Liver (tissue), 9 donors: ENCODE measurements around the gene ATP2A3. TPM values are rescaled to one million over a fixed set of nuclear protein-coding genes. Genes with fewer than 3 reads are reported as not detected.
"Not testable (repeated sequence)": the region's sequence is repeated elsewhere in the genome, so short reads cannot be mapped to it uniquely, and the experiment has no call there.

ENCODE experiments used
- DNase-seq: peaks from one replicate; pipeline ENCODE4 v3.0.0-alpha.2; 2017; ENCODE audit warnings: low spot score
- H3K27ac ChIP-seq, 2 donors: one replicate each; pipeline ENCODE4 v1.7.0; 2013; ENCODE audit warnings: inconsistent platforms in 2 of 2, low read length in 2 of 2, control low read depth in 1 of 2, low read depth in 1 of 2, mild to moderate bottlenecking in 1 of 2
- H3K27me3 ChIP-seq, 4 donors: one replicate each; pipeline versions ENCODE4 v1.6.1 to v1.7.0; 2013; ENCODE audit warnings: low read length in 3 of 4, inconsistent platforms in 1 of 4, mild to moderate bottlenecking in 1 of 4, moderate library complexity in 1 of 4; ENCODE audit not compliant: control insufficient read depth in 4 of 4, insufficient read depth in 4 of 4
- H3K36me3 ChIP-seq, 4 donors: one replicate each; pipeline versions ENCODE4 v1.6.1 to v1.7.0; 2013; ENCODE audit warnings: low read length in 3 of 4, mild to moderate bottlenecking in 3 of 4, low read depth in 1 of 4, moderate library complexity in 1 of 4; ENCODE audit not compliant: control insufficient read depth in 4 of 4, insufficient read depth in 3 of 4
- H3K4me1 ChIP-seq, 4 donors: one replicate each; pipeline versions ENCODE4 v1.6.1 to v1.7.0; 2013; ENCODE audit warnings: low read length in 3 of 4, mild to moderate bottlenecking in 3 of 4, moderate library complexity in 1 of 4; ENCODE audit not compliant: control insufficient read depth in 4 of 4, insufficient read depth in 4 of 4
- H3K4me3 ChIP-seq, 3 donors: one replicate each; pipeline versions ENCODE4 v1.6.1 to v1.7.0; 2013; ENCODE audit warnings: low read length in 3 of 3, control low read depth in 1 of 3, low read depth in 1 of 3, mild to moderate bottlenecking in 1 of 3
- H3K9ac ChIP-seq, 2 donors: one replicate each; pipeline ENCODE4 v1.7.0; 2013; ENCODE audit warnings: low read length in 2 of 2, mild to moderate bottlenecking in 2 of 2, moderate library complexity in 2 of 2, control low read depth in 1 of 2, low read depth in 1 of 2
- H3K9me3 ChIP-seq, 4 donors: one replicate each; pipeline versions ENCODE4 v1.6.1 to v1.7.0; 2013; ENCODE audit warnings: low read length in 3 of 4; ENCODE audit not compliant: control insufficient read depth in 4 of 4
- ATF3 ChIP-seq: IDR thresholded peaks from 2 replicates; pipeline ENCODE4 v1.6.1; 2016; ENCODE audit warnings: antibody characterized with exemption
- CTCF ChIP-seq: fragments of 150-350 bp; IDR thresholded peaks from 2 replicates; pipeline ENCODE4 v1.5.1; 2017; ENCODE audit warnings: improper control_type of control experiment, low read depth, low read length; ENCODE audit not compliant: missing input control
- EGR1 ChIP-seq, 2 donors: IDR thresholded peaks; 2 replicates each; pipeline ENCODE4 v1.6.1; 2016 to 2018; ENCODE audit warnings: antibody characterized with exemption in 2 of 2, low read depth in 2 of 2
- FOXA1 ChIP-seq: IDR thresholded peaks from 2 replicates; pipeline ENCODE4 v1.6.1; 2016; ENCODE audit warnings: antibody characterized with exemption
- FOXA2 ChIP-seq: IDR thresholded peaks from 2 replicates; pipeline ENCODE4 v1.6.1; 2016; ENCODE audit warnings: antibody characterized with exemption
- GABPA ChIP-seq, 2 donors: IDR thresholded peaks in 1 of 2; conservative IDR thresholded peaks in 1 of 2; 2 replicates each; pipeline ENCODE4 v1.6.1; 2016; ENCODE audit warnings: antibody characterized with exemption in 2 of 2, mild to moderate bottlenecking in 1 of 2, moderate library complexity in 1 of 2
- HNF4A ChIP-seq, 2 donors: conservative IDR thresholded peaks; 2 replicates each; pipeline ENCODE4 v1.6.1; 2016; ENCODE audit warnings: antibody characterized with exemption in 2 of 2, mild to moderate bottlenecking in 2 of 2
- HNF4G ChIP-seq: IDR thresholded peaks from 2 replicates; pipeline ENCODE4 v1.6.1; 2016; ENCODE audit warnings: antibody characterized with exemption
- MAX ChIP-seq: IDR thresholded peaks from 2 replicates; pipeline ENCODE4 v1.6.1; 2016; ENCODE audit warnings: antibody characterized with exemption
- NR2F2 ChIP-seq: IDR thresholded peaks from 2 replicates; pipeline ENCODE4 v1.6.1; 2016; ENCODE audit warnings: antibody characterized with exemption
- RAD21 ChIP-seq, 2 donors: IDR thresholded peaks; 2 replicates each; pipeline ENCODE4 v1.6.1; 2016; ENCODE audit warnings: antibody characterized with exemption in 2 of 2, mild to moderate bottlenecking in 2 of 2
- REST ChIP-seq: IDR thresholded peaks from 2 replicates; pipeline ENCODE4 v1.6.1; 2016; ENCODE audit warnings: antibody characterized with exemption, mild to moderate bottlenecking
- RXRA ChIP-seq, 2 donors: IDR thresholded peaks; 2 replicates each; pipeline ENCODE4 v1.6.1; 2017 to 2018; ENCODE audit warnings: antibody characterized with exemption in 2 of 2, mild to moderate bottlenecking in 1 of 2
- SP1 ChIP-seq: IDR thresholded peaks from 2 replicates; pipeline ENCODE4 v1.6.1; 2018; ENCODE audit warnings: antibody characterized with exemption, mild to moderate bottlenecking
- TAF1 ChIP-seq: conservative IDR thresholded peaks from 2 replicates; pipeline ENCODE4 v1.6.1; 2016; ENCODE audit warnings: antibody characterized with exemption, mild to moderate bottlenecking
- YY1 ChIP-seq: IDR thresholded peaks from 2 replicates; pipeline ENCODE4 v1.6.1; 2016; ENCODE audit warnings: antibody characterized with exemption, mild to moderate bottlenecking
- ZBTB33 ChIP-seq: IDR thresholded peaks from 2 replicates; pipeline ENCODE4 v1.6.1; 2016; ENCODE audit warnings: antibody characterized with exemption
- WGBS: extraction: QIAGEN DNeasy Blood & Tissue Kit; methylation state at CpG from one replicate; pipeline ENCODE4 v1.1.7; 2013; 5-methylcytosine and 5-hydroxymethylcytosine counted together
- polyA plus RNA-seq, 2 donors: library from polyadenylated mRNA; stranded (reverse) in 1 of 2; unstranded in 1 of 2; fragments of 200-250 nt in 1 of 2; fragments of >200 nt in 1 of 2; fragmentation: Nextera tagmentation in 1 of 2; extraction: Ambion mirVana in 1 of 2; gene quantifications; one replicate each; pipeline versions ENCODE4 v1.2.1 to v1.2.3, GENCODE V29; 2013 to 2015
- total RNA-seq, 2 donors: library from RNA; depleted of rRNA; stranded (reverse); fragments of >200 nt; gene quantifications; one replicate each; pipeline ENCODE4 v1.2.3, GENCODE V29; 2014
- donor health status: healthy.
- donor health status: healthy.
- donor health status: healthy.
- donor health status: healthy.
- donor health status: healthy.

The ATP2A3 gene
- total and polyA plus RNA-seq, 4 donors = 1.4 to 17.1 (median 3.2) TPM

- peaks cover 0 to 3% (median 0%) of the 10 kb centered on the region in 4 donors for H3K4me1 ChIP-seq
- 75% methylated on average over 3 of the region's 3 CpGs for WGBS
- H3K27ac ChIP-seq = no peak overlapping the region
- no peak overlapping the region for H3K9ac ChIP-seq
- H3K4me3 ChIP-seq = no peak overlapping the region
- TF ChIP-seq SP1 = no peak
- no peak for TF ChIP-seq ZBTB33
- TF ChIP-seq CTCF = no peak
- no peak for TF ChIP-seq RAD21 (IDR thresholded peaks at IDR 0.05)
- no peak for TF ChIP-seq REST
- no peak for TF ChIP-seq FOXA1
- TF ChIP-seq FOXA2 = no peak
- no peak for TF ChIP-seq HNF4A (conservative IDR thresholded peaks at IDR 0.05)
- TF ChIP-seq EGR1 (IDR thresholded peaks at IDR 0.05; ENCODE audit: low read depth in 2 of 2) = no peak
- no peak for TF ChIP-seq MAX
- no peak for TF ChIP-seq YY1
- TF ChIP-seq TAF1 = no peak
- TF ChIP-seq NR2F2 = no peak
- no peak for TF ChIP-seq HNF4G
- TF ChIP-seq ATF3 = no peak
- TF ChIP-seq GABPA (IDR thresholded peaks at IDR 0.05 in 1 of 2, conservative IDR thresholded peaks at IDR 0.05 in 1 of 2) = no peak
- no peak for TF ChIP-seq RXRA (IDR thresholded peaks at IDR 0.05)
- no peak for DNase-seq
- no peaks in the 10 kb centered on the region for H3K27me3 ChIP-seq
- no peaks in the 10 kb centered on the region for H3K36me3 ChIP-seq
- H3K9me3 ChIP-seq = no peaks in the 10 kb centered on the region
Observed at GRCh38 chr17:3949418-3949817, 14.8 kb downstream of the ATP2A3 start.

GRCh38 chr17:3948551-3948950 is 15.7 kb downstream of the ATP2A3 start:
- H3K4me3 ChIP-seq, DNase-seq, H3K4me1 ChIP-seq, H3K9me3 ChIP-seq, H3K27ac ChIP-seq, H3K36me3 ChIP-seq, H3K9ac ChIP-seq, H3K27me3 ChIP-seq: not testable (repeated sequence)
- WGBS = 94% methylated on average over 3 of the region's 3 CpGs
